ENCODE measurements around the gene CCT8L2.

- TF ChIP-seq POLR2A (IDR thresholded peaks at IDR 0.05; ENCODE audit: low read depth, low read length): no peak
- TF ChIP-seq POLR2AphosphoS5 (IDR thresholded peaks at IDR 0.05; ENCODE audit: low read depth, low read length): no peak
- no peak for TF ChIP-seq TAF1 (IDR thresholded peaks at IDR 0.05; ENCODE audit: low read depth, low read length)
These were observed 1.4 kb upstream of the CCT8L2 start for GRCh38 chr22:16594026-16594425.

All from GM12891 (cell line).